IPS DF 4.7 (cell line): Measurements from ENCODE around the gene SPDEF.

Source experiments
- DNase-seq: peaks from one replicate; pipeline ENCODE4 v3.0.0-alpha.2; 2013; ENCODE audit warnings: low spot score; ENCODE audit errors: extremely low read depth

SPDEF gene

GRCh38 chr6:34563513-34563870 lies 7.4 kb upstream of the SPDEF start:
- DNase-seq = no peak

GRCh38 chr6:34562861-34563512 lies 6.9 kb upstream of the SPDEF start:
- no peak for DNase-seq

GRCh38 chr6:34562350-34562749 lies 6.2 kb upstream of the SPDEF start:
- no peak for DNase-seq

DNA sequence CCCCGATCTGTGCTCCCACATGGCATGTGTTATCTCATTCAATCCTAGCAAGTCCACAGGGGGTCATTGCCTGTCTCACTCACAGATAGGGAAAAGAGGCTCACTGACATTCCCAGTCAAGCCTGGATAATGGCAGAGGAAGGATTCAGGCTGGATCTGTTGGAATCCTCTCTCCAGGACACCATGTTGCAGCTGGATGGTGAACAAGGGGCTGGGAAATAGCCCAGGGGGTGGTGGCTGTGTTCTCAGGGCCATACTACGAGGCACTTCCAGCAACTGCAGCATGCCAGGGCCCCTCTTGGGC lies 5.0 kb upstream of the SPDEF start:
- DNase-seq = no peak

GRCh38 chr6:34560366-34561226 lies 4.5 kb upstream of the SPDEF start:
- DNase-seq = no peak

DNA sequence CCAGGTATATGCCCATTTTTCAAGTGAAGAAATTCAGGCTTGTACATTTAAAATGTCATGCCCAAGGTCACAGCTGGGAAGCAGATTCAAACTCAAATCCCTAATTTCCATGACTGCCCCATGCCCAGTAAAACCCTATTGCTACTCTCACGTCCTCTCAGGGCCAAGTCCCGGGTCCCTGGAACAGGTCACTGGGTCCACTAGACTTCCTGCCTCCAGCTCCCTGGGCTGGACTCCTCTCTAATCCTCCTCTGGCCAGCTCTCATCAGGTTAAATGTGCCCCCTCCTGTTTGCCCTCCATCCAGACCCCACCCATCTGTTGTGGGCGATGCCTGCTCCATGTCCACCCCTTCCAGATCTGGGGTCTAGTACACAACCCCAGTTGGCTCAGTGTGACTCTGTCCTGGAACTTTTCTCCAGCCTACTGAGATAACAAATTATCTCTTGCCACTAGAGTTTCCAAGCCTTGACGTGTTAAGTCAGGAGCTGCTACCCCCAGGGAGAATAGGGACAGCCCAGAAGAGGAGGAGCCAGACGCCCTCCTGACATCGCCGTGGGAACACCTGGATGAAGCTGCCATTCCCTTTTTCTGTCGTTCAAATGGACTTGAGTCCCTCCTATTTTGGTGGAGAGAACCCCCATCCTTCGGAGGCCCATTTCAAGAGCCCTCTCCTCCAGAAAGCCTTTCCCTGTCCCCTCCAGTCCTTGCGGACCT lies 3.7 kb upstream of the SPDEF start:
- no peak for DNase-seq

- no peak for DNase-seq
Measured at GRCh38 chr6:34558172-34558714, 2.1 kb upstream of the SPDEF start.

DNA sequence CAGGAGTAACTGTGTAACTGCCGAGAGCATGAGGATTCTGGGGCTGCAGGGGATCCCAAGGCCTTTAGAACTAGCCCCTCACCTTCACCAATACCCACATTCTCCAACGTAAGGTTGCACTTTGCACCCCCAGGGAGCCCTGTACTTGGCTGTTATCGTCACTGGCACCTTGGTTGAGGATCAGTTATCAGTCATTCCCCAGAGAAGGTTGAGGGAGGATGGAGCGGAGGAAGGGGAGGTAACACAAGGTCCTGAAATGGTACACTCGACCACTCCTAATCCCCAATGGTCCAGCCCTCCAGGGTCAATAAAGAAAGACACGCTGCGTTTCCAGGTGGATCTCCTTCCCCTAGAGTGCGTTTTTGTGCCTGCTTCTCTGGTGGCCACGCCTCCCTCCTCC lies 1.1 kb upstream of the SPDEF start:
- no peak for DNase-seq

- no peak for DNase-seq
Measured at GRCh38 chr6:34556493-34556892, 364 bp upstream of the SPDEF start.

- DNase-seq = no peak
Measured at GRCh38 chr6:34555328-34555727, 801 bp downstream of the SPDEF start.

- DNase-seq = no peak
Measured at GRCh38 chr6:34555007-34555322, 1.2 kb downstream of the SPDEF start.

DNA sequence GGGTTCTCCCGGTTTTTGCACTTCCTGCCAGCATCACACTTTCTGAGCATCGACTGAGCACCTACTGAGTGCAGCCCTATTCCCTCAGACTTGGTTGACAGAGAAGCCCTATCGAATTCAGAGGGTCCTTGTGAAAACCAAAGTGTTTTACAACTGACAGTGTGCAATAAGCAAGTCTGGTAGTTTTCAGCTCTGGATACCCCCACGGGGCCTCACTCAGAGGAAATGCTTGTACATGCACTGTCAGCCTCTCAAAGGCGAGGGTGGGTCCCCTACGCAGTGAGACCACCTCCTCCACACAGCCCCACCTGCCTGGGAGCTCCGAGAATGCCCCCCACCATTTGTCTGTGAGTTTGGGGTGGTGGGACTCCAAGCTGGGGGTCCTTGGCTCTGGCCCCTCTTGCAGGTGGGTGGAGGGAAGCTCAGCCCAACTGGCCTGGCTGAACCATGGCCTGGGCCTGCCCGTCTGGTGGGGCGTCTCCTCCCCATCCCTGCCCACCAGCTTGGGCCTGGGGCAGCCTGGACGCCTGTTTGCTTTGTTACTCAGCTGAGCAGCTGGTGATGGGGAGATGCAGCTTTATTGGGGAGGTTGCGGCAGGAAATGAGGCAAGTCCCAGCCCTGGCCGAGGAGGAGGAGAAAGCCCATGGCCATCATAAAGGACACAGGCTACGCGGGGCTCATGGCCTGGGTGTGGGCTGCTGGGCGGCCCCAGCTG lies 1.7 kb downstream of the SPDEF start:
- DNase-seq = no peak

GRCh38 chr6:34553750-34554149 lies 2.4 kb downstream of the SPDEF start:
- DNase-seq = no peak

- DNase-seq = no peak
Measured at GRCh38 chr6:34553146-34553545, 3.0 kb downstream of the SPDEF start.

DNA sequence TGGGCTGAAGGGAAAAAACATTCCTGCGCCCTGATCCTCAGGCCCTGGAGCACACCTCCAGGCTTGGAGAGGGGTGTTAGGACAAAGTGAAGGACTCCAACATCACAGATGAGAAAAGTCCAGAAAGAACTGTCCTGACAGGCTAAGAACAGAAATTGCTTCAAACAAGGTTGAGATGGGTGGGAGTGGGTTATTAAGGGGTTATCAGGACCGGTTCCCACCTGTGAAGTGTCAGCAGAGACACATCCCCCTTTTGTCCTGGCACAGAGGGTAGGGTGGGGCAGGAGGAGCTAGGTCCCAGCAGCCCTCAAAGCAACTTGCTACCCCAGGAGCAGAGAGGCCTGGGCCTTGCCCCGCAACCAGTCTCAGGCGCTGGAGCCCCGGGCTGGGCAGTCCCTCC lies 3.5 kb downstream of the SPDEF start:
- DNase-seq = no peak

- DNase-seq = no peak
Measured at GRCh38 chr6:34551720-34552119, 4.4 kb downstream of the SPDEF start.

GRCh38 chr6:34549804-34550202 lies 6.3 kb downstream of the SPDEF start:
- no peak for DNase-seq

DNA sequence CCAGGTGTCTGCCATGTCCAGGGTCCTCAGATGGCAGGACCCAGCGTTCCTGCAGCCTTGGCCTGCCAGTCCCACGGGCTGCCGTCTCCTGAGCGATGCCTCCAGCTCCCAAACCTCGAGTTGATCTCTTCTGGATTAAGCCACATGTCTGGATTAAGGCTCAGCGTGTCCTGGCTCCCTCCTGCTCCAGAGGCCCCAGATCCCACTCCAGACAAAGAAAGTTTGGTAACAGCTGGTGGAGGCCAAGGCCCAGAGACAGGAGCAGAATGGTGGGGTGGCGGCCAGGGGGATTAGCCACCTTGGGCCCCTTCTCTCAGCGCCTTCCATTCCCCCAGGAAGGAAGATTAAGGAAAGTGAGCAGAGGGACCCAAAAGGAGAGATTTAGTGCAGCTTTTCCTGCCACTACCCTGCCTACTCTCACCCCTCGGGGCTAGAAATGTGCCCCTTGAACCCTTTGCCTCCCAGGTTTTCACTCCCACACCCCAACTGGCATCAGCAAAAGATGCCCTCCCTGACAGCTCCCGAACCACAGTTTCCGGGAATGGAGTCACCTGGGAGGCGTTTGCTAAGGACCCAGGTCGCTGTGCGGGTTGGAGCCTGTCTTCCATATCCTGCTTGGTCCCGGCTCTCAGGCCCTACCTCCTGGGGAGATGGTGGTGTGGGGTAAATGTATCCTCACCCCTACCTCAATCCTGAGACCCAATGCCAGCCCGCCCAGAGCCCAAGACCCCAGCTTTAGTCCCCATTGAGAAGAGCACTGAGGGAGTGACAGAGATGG lies 6.9 kb downstream of the SPDEF start:
- DNase-seq = no peak

GRCh38 chr6:34547701-34548644 lies 8.2 kb downstream of the SPDEF start:
- no peak for DNase-seq
